GM12864 (cell line): ENCODE measurements around the gene EIF4E2.

ENCODE experiments used
- DNase-seq: peaks from one replicate; pipeline ENCODE4 v3.0.0-alpha.2; 2011; ENCODE audit warnings: low read depth
- H3K4me3 ChIP-seq: 2 replicates; pipeline ENCODE4 v1.5.1; 2011; ENCODE audit warnings: mild to moderate bottlenecking, low read depth, low read length, control low read depth
- TF ChIP-seq, protein P1 (sequence below): IDR thresholded peaks from 2 replicates; pipeline ENCODE4 v1.5.1; 2011; ENCODE audit warnings: low read depth, mild to moderate bottlenecking, moderate library complexity, low read length, control low read depth, inconsistent platforms; ENCODE audit errors: missing control alignments

Gene EIF4E2

DNA sequence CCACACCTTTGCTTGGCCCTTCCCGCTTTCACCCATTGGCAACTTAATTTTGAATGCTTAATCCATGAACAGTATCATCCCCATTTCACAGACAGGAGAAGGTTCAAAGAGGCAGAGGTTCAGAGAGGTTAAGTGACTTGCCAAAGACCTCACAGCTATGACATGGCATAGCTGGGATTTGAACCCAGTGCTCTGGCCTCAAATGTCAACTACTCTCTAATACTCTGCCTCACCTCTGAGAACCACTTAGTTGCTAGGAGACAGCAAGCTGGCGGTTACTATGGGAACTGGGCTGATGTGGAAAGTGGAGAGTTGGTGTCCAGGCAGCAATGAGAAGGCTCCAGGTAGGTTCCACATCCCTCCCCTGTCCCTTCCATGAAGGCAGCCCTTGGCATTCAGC, 46.1 kb upstream of the EIF4E2 start:
- TF ChIP-seq, protein P1, sequence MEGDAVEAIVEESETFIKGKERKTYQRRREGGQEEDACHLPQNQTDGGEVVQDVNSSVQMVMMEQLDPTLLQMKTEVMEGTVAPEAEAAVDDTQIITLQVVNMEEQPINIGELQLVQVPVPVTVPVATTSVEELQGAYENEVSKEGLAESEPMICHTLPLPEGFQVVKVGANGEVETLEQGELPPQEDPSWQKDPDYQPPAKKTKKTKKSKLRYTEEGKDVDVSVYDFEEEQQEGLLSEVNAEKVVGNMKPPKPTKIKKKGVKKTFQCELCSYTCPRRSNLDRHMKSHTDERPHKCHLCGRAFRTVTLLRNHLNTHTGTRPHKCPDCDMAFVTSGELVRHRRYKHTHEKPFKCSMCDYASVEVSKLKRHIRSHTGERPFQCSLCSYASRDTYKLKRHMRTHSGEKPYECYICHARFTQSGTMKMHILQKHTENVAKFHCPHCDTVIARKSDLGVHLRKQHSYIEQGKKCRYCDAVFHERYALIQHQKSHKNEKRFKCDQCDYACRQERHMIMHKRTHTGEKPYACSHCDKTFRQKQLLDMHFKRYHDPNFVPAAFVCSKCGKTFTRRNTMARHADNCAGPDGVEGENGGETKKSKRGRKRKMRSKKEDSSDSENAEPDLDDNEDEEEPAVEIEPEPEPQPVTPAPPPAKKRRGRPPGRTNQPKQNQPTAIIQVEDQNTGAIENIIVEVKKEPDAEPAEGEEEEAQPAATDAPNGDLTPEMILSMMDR = no peak
- no peak for DNase-seq

DNA sequence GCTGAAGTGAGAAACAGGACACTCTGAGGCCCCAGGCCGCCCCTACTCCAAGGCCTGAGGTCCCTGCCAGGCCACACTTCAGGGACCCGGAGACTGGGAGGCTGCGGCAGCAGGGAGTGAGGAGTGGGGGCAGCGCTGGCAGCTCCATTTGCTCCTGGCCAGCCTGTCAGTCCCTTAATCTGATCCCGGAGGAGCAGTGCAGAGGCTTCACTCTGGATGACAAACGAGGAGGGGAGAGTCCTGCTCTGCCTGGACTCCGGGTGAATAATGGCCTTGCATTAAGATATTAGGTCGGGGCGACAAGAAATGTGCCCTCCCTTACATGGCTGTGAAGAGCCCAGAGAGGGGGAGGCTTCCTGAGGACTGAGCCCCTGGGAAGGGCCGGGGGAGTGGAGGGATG, 44.6 kb upstream of the EIF4E2 start:
- H3K4me3 ChIP-seq = no peak overlapping the region
- DNase-seq = no peak
- TF ChIP-seq, protein P1 = no peak

More for the DNA sequence above, 46.1 kb upstream of the EIF4E2 start:
- H3K4me3 ChIP-seq = no peak overlapping the region

DNA sequence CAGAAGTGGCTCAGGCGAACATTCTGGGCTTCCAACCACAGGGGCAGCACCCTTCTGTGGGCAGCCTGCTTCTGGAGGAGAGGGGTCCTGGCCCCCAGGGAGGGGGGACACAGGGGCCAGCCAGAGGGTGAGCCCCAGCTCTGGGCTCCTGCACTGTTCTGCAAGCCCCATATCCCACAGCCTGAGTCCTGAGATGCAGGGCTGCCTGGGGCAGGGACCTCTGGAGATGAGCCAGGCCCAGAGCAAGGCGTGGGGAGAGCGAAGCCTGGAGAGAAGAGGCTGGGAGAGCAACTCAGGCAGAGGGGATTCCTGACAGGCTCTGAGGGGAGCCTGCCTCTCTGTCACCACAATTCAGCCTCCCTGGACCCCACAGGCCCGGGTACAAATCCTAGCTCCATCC, 43.8 kb upstream of the EIF4E2 start:
- DNase-seq = no peak
- no peak overlapping the region for H3K4me3 ChIP-seq
- TF ChIP-seq, protein P1 = no peak

DNA sequence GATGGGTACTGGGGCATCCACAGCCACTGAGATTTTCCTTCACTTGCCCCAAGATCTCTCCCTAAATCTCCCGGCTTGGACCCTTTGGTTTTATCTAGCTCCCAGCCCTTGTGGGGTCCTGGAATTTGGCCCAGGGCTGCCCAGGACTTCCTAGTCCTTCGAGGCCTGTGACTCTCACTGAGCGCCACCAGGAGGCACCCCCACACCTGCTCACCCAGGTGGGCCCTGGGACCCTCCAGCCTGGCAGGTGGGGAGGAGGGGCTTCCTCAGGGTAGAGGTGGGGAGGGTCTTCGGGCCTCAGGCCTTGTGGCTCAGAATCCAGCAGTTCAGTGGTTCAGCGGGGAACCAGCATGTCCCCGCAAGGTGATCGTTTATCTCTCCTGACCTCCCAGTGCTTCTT, 42.2 kb upstream of the EIF4E2 start:
- no peak for DNase-seq
- H3K4me3 ChIP-seq = no peak overlapping the region
- TF ChIP-seq, protein P1 = no peak

DNA sequence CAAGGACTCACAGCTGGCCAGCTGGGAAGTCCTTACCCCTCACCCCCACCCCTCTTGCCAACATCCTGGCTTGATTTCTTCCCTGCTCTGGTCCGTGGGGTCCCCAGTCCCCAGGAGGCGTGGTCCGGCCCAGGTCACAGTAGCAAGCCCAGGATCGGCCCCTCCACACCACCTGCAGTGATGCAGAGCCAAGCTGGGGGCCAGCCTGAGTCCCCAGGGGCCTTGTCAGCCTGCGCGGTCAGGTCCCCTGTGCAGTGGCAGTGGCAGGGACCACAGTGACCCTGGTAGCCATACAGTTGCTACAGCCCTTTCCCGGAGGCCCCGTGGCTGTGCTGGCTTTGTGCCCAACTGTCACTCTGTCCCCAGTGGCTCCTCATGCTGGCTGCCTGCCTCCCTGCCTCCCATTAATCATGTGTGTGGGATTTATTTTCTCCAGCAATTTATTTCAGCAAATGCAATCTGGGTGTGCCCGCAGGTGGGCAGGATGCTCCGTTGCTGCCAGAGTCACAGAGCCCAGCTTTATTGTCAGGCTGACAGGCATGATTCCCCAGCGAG, 39.1 kb upstream of the EIF4E2 start:
- no peak overlapping the region for H3K4me3 ChIP-seq
- TF ChIP-seq, protein P1 = no peak
- DNase-seq = no peak

DNA sequence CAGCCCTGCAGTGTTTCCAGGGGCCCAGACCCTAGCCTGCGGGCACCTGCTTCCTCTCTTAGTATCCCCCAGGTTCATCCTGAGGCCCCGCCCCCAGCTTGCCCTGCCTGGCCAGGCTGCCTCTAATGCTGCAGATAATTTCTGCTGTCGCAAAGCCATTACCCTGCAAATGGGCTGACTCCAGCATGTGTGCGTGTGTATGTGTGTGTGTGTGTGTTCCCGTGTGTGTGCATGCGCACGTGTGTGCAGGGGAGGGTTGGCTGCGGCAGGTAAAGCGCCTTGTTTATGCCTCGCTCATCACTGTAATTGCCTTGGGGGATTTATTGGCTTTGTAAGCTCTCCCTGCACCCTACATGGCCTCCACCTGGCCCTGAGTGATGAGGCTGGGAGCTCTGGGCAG, 37.9 kb upstream of the EIF4E2 start:
- no peak overlapping the region for H3K4me3 ChIP-seq
- TF ChIP-seq, protein P1 = no peak
- no peak for DNase-seq

DNA sequence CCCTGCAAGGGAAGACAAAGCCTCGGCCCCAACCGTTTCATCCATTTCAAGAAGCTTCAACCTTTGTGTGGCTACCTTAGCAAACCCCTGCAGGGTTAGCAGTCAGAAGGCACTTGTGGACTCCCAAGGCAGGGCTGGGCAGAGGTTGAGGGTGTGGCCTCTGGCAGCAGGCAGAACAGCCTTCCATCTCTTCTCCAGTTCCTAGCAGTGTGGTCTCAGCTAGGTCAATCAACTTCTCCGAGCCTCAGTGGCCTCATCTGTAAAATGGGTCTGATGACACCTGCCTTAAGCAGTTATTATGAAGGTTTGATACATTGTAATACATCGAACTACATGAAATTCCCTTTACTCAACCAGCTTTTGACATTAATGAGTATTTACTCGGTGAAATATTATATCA, 37.1 kb upstream of the EIF4E2 start:
- TF ChIP-seq, protein P1 = no peak
- H3K4me3 ChIP-seq = no peak overlapping the region
- no peak for DNase-seq
